Endometrial microvascular endothelial cells (primary cell): Measurements from ENCODE around the gene AFF2. TPM values are rescaled to one million over a fixed set of nuclear protein-coding genes. Genes with fewer than 3 reads are reported as not detected.

Experiments used
- in situ Hi-C: cut with HindIII; loops from 2 replicates; pipeline ENCODE4 v1.10.0; 2017; ENCODE audit warnings: low sequenced_read_pairs, low pct_unique_long_range_greater_than_20kb; ENCODE audit errors: inconsistent ontology term
- total RNA-seq: library from RNA; depleted of rRNA; stranded (reverse); fragments of >200 nt; gene quantifications from one replicate; pipeline ENCODE4 v1.2.3, GENCODE V29; 2015; ENCODE audit errors: inconsistent ontology term

Gene AFF2
- total RNA-seq = 0.19 TPM

- in situ Hi-C loops = no loop called here
Observed at GRCh38 chrX:148500423-148501385, at the start of gene AFF2. AFF2 (plus strand) TSS chrX:148500617; CDS start chrX:148501098, 481 bp downstream.

GRCh38 chrX:148457279-148457678, 43.1 kb upstream of the AFF2 start:
- in situ Hi-C loops = no loop called here

GRCh38 chrX:148459343-148459742, 41.1 kb upstream of the AFF2 start:
- in situ Hi-C loops = no loop called here

GRCh38 chrX:148466292-148466691, 34.1 kb upstream of the AFF2 start:
- in situ Hi-C loops = no loop called here

- in situ Hi-C loops = no loop called here
Observed at GRCh38 chrX:148470324-148470723, 30.1 kb upstream of the AFF2 start.

GRCh38 chrX:148474030-148474429, 26.4 kb upstream of the AFF2 start:
- in situ Hi-C loops = no loop called here

- in situ Hi-C loops = no loop called here
Observed at GRCh38 chrX:148492057-148492456, 8.4 kb upstream of the AFF2 start.

GRCh38 chrX:148495176-148495575, 5.2 kb upstream of the AFF2 start:
- in situ Hi-C loops = no loop called here

- in situ Hi-C loops = no loop called here
Observed at GRCh38 chrX:148498067-148498466, 2.4 kb upstream of the AFF2 start.

- in situ Hi-C loops = no loop called here
Observed at GRCh38 chrX:148499638-148500422, 587 bp upstream of the AFF2 start.

- in situ Hi-C loops = no loop called here
Observed at GRCh38 chrX:148501386-148502066, 1.1 kb downstream of the AFF2 start.

- in situ Hi-C loops = no loop called here
Observed at GRCh38 chrX:148504506-148504905, 4.1 kb downstream of the AFF2 start.

- in situ Hi-C loops = no loop called here
Observed at GRCh38 chrX:148507418-148507817, 7.0 kb downstream of the AFF2 start.

- in situ Hi-C loops = no loop called here
Observed at GRCh38 chrX:148512453-148512852, 12.0 kb downstream of the AFF2 start.

- in situ Hi-C loops = no loop called here
Observed at GRCh38 chrX:148513661-148514060, 13.2 kb downstream of the AFF2 start.

- in situ Hi-C loops = no loop called here
Observed at GRCh38 chrX:148517176-148517575, 16.8 kb downstream of the AFF2 start.

- in situ Hi-C loops = no loop called here
Observed at GRCh38 chrX:148522006-148522405, 21.6 kb downstream of the AFF2 start.

GRCh38 chrX:148523303-148524080, 23.1 kb downstream of the AFF2 start:
- in situ Hi-C loops = no loop called here
